Measurements from ENCODE around the gene DNAH5.

Gene DNAH5

GRCh38 chr5:13673511-13673910, 271.0 kb downstream of the DNAH5 start:
- TF ChIP-seq CTCF (IDR thresholded peaks at IDR 0.05) = no peak
- no peaks in the 10 kb centered on the region for H3K4me1 Mint-ChIP-seq
- H3K27ac Mint-ChIP-seq = no peak overlapping the region
- DNase-seq = no peak
- peaks cover 4% of the 10 kb centered on the region for H3K9me3 Mint-ChIP-seq
- no peak overlapping the region for H3K4me3 Mint-ChIP-seq
- H3K36me3 Mint-ChIP-seq (ENCODE audit: low read depth) = no peaks in the 10 kb centered on the region
- H3K27me3 Mint-ChIP-seq (ENCODE audit: low read depth, poor library complexity) = no peaks in the 10 kb centered on the region

GRCh38 chr5:13664377-13664776, 280.1 kb downstream of the DNAH5 start:
- H3K4me3 Mint-ChIP-seq = no peak overlapping the region
- no peaks in the 10 kb centered on the region for H3K4me1 Mint-ChIP-seq
- H3K27ac Mint-ChIP-seq = no peak overlapping the region
- H3K27me3 Mint-ChIP-seq (ENCODE audit: low read depth, poor library complexity) = no peaks in the 10 kb centered on the region
- H3K36me3 Mint-ChIP-seq (ENCODE audit: low read depth) = no peaks in the 10 kb centered on the region
- TF ChIP-seq CTCF (IDR thresholded peaks at IDR 0.05) = no peak
- H3K9me3 Mint-ChIP-seq = no peaks in the 10 kb centered on the region
- no peak for DNase-seq

- no peak for DNase-seq
- Mint-ChIP-seq H3K27ac (no peak overlapping the region), H3K27me3 (ENCODE audit: low read depth, poor library complexity) (no peaks in the 10 kb centered on the region), H3K4me1 (no peaks in the 10 kb centered on the region), H3K4me3 (no peak overlapping the region), H3K36me3 (ENCODE audit: low read depth) (no peaks in the 10 kb centered on the region), H3K9me3 (no peaks in the 10 kb centered on the region)
- TF ChIP-seq CTCF (IDR thresholded peaks at IDR 0.05) = no peak
Measured at GRCh38 chr5:13662626-13663025, 281.9 kb downstream of the DNAH5 start.

GRCh38 chr5:13661272-13661671, 283.2 kb downstream of the DNAH5 start:
- Mint-ChIP-seq H3K27ac (no peak overlapping the region), H3K4me3 (no peak overlapping the region), H3K4me1 (no peaks in the 10 kb centered on the region), H3K36me3 (ENCODE audit: low read depth) (no peaks in the 10 kb centered on the region), H3K9me3 (no peaks in the 10 kb centered on the region), H3K27me3 (ENCODE audit: low read depth, poor library complexity) (peaks cover 4% of the 10 kb centered on the region)
- no peak for TF ChIP-seq CTCF (IDR thresholded peaks at IDR 0.05)
- DNase-seq = no peak

GRCh38 chr5:13660072-13660471, 284.4 kb downstream of the DNAH5 start:
- no peaks in the 10 kb centered on the region for H3K36me3 Mint-ChIP-seq (ENCODE audit: low read depth)
- H3K27ac Mint-ChIP-seq = no peak overlapping the region
- TF ChIP-seq CTCF (IDR thresholded peaks at IDR 0.05) = no peak
- no peak for DNase-seq
- no peak overlapping the region for H3K4me3 Mint-ChIP-seq
- H3K4me1 Mint-ChIP-seq = no peaks in the 10 kb centered on the region
- H3K27me3 Mint-ChIP-seq (ENCODE audit: low read depth, poor library complexity) = peaks cover 9% of the 10 kb centered on the region
- no peaks in the 10 kb centered on the region for H3K9me3 Mint-ChIP-seq

GRCh38 chr5:13659391-13659790, 285.1 kb downstream of the DNAH5 start:
- Mint-ChIP-seq H3K27me3 (ENCODE audit: low read depth, poor library complexity) (peaks cover 9% of the 10 kb centered on the region), H3K4me1 (no peaks in the 10 kb centered on the region), H3K4me3 (no peak overlapping the region), H3K27ac (no peak overlapping the region), H3K9me3 (no peaks in the 10 kb centered on the region), H3K36me3 (ENCODE audit: low read depth) (no peaks in the 10 kb centered on the region)
- no peak for DNase-seq
- TF ChIP-seq CTCF (IDR thresholded peaks at IDR 0.05) = no peak
